ENCODE results near the gene PRAMEF1.

- TF ChIP-seq CTCF (IDR thresholded peaks at IDR 0.05), result no peak
- TF ChIP-seq POLR2A (IDR thresholded peaks at IDR 0.05), result no peak
Measured at GRCh38 chr1:12762766-12763165, 28.4 kb upstream of the PRAMEF1 start.
